Tibial artery (tissue), 4 donors: Measurements from ENCODE around the gene RASL11B.

ENCODE experiments used
- DNase-seq, 2 donors: peaks; one replicate each; pipeline ENCODE4 v3.0.0-alpha.2; 2019
- H3K27ac ChIP-seq, 2 donors: fragments of 200-600 bp; sonication (generic) in 1 of 2; 1 replicate in 1 of 2; 2 replicates in 1 of 2; pipeline ENCODE4 v1.5.1; 2018 to 2019; ENCODE audit warnings: mild to moderate bottlenecking in 1 of 2
- H3K27me3 ChIP-seq, 2 donors: fragments of 200-600 bp; sonication (generic) in 1 of 2; one replicate each; pipeline versions ENCODE4 v1.5.1 to v1.6.0; 2016 to 2019
- H3K36me3 ChIP-seq, 3 donors: fragments of 200-600 bp; sonication (generic) in 2 of 3; one replicate each; pipeline ENCODE4 v1.5.1; 2016 to 2019; ENCODE audit warnings: mild to moderate bottlenecking in 2 of 3
- H3K4me1 ChIP-seq, 4 donors: fragments of 200-600 bp; sonication (generic) in 2 of 4; 1 replicate in 3 of 4; 2 replicates in 1 of 4; pipeline ENCODE4 v1.5.1; 2016 to 2019
- H3K4me3 ChIP-seq, 2 donors: fragments of 200-600 bp; sonication (generic) in 1 of 2; 1 replicate in 1 of 2; 2 replicates in 1 of 2; pipeline ENCODE4 v1.5.1; 2018 to 2019; ENCODE audit warnings: mild to moderate bottlenecking in 2 of 2
- H3K9me3 ChIP-seq, 3 donors: fragments of 200-600 bp; sonication (generic) in 1 of 3; one replicate each; pipeline ENCODE4 v1.5.1; 2016 to 2019
- CTCF ChIP-seq, 2 experiments: fragments of 200-600 bp in 1 of 2; fragments of 450-650 bp in 1 of 2; IDR thresholded peaks; one replicate each; pipeline ENCODE4 v1.5.1; 2017 to 2019; ENCODE audit warnings: antibody characterized with exemption in 2 of 2, mild to moderate bottlenecking in 1 of 2, moderate library complexity in 1 of 2
- intact Hi-C: fragments of 100-400 bp; cut with DNase I; formaldehyde crosslinking; loops from one replicate; pipeline ENCODE4 v1.15.0; 2023; ENCODE audit warnings: low total_unique reads

Gene RASL11B

GRCh38 chr4:52846502-52846901 lies 15.6 kb upstream of the RASL11B start:
- no peak for TF ChIP-seq CTCF (IDR thresholded peaks at IDR 0.05)

GRCh38 chr4:52848254-52848653 lies 13.9 kb upstream of the RASL11B start:
- Histone ChIP-seq H3K4me3 (no peak overlapping the region), H3K27me3 (no peaks in the 10 kb centered on the region), H3K4me1 (peaks cover 0 to 11% (median 5%) of the 10 kb centered on the region in 4 donors), H3K27ac (no peak overlapping the region), H3K36me3 (no peaks in the 10 kb centered on the region), H3K9me3 (no peaks in the 10 kb centered on the region)
- intact Hi-C loops = no loop called here
- DNase-seq = no peak
- TF ChIP-seq CTCF (IDR thresholded peaks at IDR 0.05) = no peak

More at GRCh38 chr4:52846502-52846901, 15.6 kb upstream of the RASL11B start:
- peaks cover 0 to 8% (median 0%) of the 10 kb centered on the region in 4 donors for H3K4me1 ChIP-seq
- H3K27ac ChIP-seq = no peak overlapping the region
- intact Hi-C loops = no loop called here
- no peak overlapping the region for H3K4me3 ChIP-seq
- no peaks in the 10 kb centered on the region for H3K9me3 ChIP-seq
- DNase-seq = no peak
- H3K27me3 ChIP-seq = no peaks in the 10 kb centered on the region
- H3K36me3 ChIP-seq = no peaks in the 10 kb centered on the region

GRCh38 chr4:52850406-52851124 lies 11.6 kb upstream of the RASL11B start:
- no peaks in the 10 kb centered on the region for H3K36me3 ChIP-seq
- intact Hi-C loops = no loop called here
- TF ChIP-seq CTCF (IDR thresholded peaks at IDR 0.05) = no peak
- no peak overlapping the region for H3K4me3 ChIP-seq
- no peak for DNase-seq
- H3K27ac ChIP-seq = no peak overlapping the region
- no peaks in the 10 kb centered on the region for H3K9me3 ChIP-seq
- no peaks in the 10 kb centered on the region for H3K27me3 ChIP-seq
- H3K4me1 ChIP-seq = peaks cover 0 to 21% (median 13%) of the 10 kb centered on the region in 4 donors

- Histone ChIP-seq H3K36me3 (no peaks in the 10 kb centered on the region), H3K4me1 (peaks cover 0 to 21% (median 13%) of the 10 kb centered on the region in 4 donors), H3K27me3 (no peaks in the 10 kb centered on the region), H3K9me3 (no peaks in the 10 kb centered on the region), H3K4me3 (no peak overlapping the region), H3K27ac (peak overlapping the region in 1 of 2 donors; percentile 56)
- intact Hi-C loops = no loop called here
- TF ChIP-seq CTCF (IDR thresholded peaks at IDR 0.05) = no peak
- DNase-seq = no peak
Observed at GRCh38 chr4:52852041-52852440, 10.1 kb upstream of the RASL11B start.

GRCh38 chr4:52852711-52853110 lies 9.4 kb upstream of the RASL11B start:
- no peak for DNase-seq
- peak overlapping the region; percentile 47 to 56 for H3K27ac ChIP-seq
- intact Hi-C loops = no loop called here

More at GRCh38 chr4:52852711-52853110, 9.4 kb upstream of the RASL11B start:
- TF ChIP-seq CTCF (IDR thresholded peaks at IDR 0.05) = no peak
- no peak overlapping the region for H3K4me3 ChIP-seq
- no peaks in the 10 kb centered on the region for H3K27me3 ChIP-seq
- H3K4me1 ChIP-seq = peaks cover 0 to 21% (median 13%) of the 10 kb centered on the region in 4 donors
- no peaks in the 10 kb centered on the region for H3K36me3 ChIP-seq
- peaks cover 0 to 1% (median 0%) of the 10 kb centered on the region in 3 donors for H3K9me3 ChIP-seq
